Measurements from ENCODE around the gene MIS18BP1.

The MIS18BP1 gene

GRCh38 chr14:45169906-45170305 lies 83.1 kb downstream of the MIS18BP1 start:
- Histone ChIP-seq H3K4me3 (no peak overlapping the region), H3K9me3 (no peaks in the 10 kb centered on the region), H3K4me1 (no peaks in the 10 kb centered on the region), H4K20me1 (no peaks in the 10 kb centered on the region), H3K27me3 (no peaks in the 10 kb centered on the region), H3K36me3 (peaks cover 48% of the 10 kb centered on the region), H3K4me2 (no peak overlapping the region), H3K27ac (no peak overlapping the region), H3K9ac (no peak overlapping the region)
- TF ChIP-seq Cebpa-rat (IDR thresholded peaks at IDR 0.05) = no peak

- Histone ChIP-seq H3K4me2 (no peak overlapping the region), H3K9me3 (no peaks in the 10 kb centered on the region), H3K36me3 (peaks cover 54% of the 10 kb centered on the region), H3K27me3 (no peaks in the 10 kb centered on the region), H3K9ac (no peak overlapping the region), H4K20me1 (no peaks in the 10 kb centered on the region), H3K4me3 (no peak overlapping the region), H3K4me1 (no peaks in the 10 kb centered on the region), H3K27ac (no peak overlapping the region)
- TF ChIP-seq Cebpa-rat (IDR thresholded peaks at IDR 0.05) = no peak
These were observed 96.9 kb downstream of the MIS18BP1 start for GRCh38 chr14:45156067-45156466.

Measured in BLaER1 (cell line).